Mesenchymal stem cell (in vitro differentiated cells and primary cell): ENCODE measurements around the gene DHX58.

Experiments
- DNase-seq: peaks from one replicate; pipeline ENCODE4 v3.0.0-alpha.2; 2013
- H2AFZ ChIP-seq: one replicate; pipeline ENCODE4 v1.6.1; 2013; ENCODE audit warnings: low read depth, mild to moderate bottlenecking, control low read depth, inconsistent platforms, low read length, moderate library complexity
- H2AK5ac ChIP-seq: 2 replicates; pipeline ENCODE4 v1.6.1; 2013; ENCODE audit warnings: low read length, moderate library complexity, mild to moderate bottlenecking, inconsistent platforms; ENCODE audit not compliant: severe bottlenecking
- H2BK120ac ChIP-seq: one replicate; pipeline ENCODE4 v1.6.1; 2013; ENCODE audit warnings: low read depth, mild to moderate bottlenecking, inconsistent platforms, low read length, moderate library complexity
- H2BK12ac ChIP-seq, 2 experiments: one replicate each; pipeline ENCODE4 v1.6.1; 2013; ENCODE audit warnings: inconsistent platforms in 2 of 2, low read length in 2 of 2, mild to moderate bottlenecking in 2 of 2, moderate library complexity in 2 of 2, control low read depth in 1 of 2
- H2BK15ac ChIP-seq: one replicate; pipeline ENCODE4 v1.6.1; 2013; ENCODE audit warnings: mild to moderate bottlenecking, low read depth, inconsistent platforms; ENCODE audit not compliant: poor library complexity, severe bottlenecking
- H2BK5ac ChIP-seq: 2 replicates; pipeline ENCODE4 v1.6.1; 2013; ENCODE audit warnings: low read depth, mild to moderate bottlenecking, low read length, control low read depth, inconsistent platforms; ENCODE audit not compliant: poor library complexity, severe bottlenecking
- H3K14ac ChIP-seq, 2 experiments: one replicate each; pipeline ENCODE4 v1.6.1; 2013; ENCODE audit warnings: inconsistent platforms in 2 of 2, low read length in 2 of 2, control low read depth in 1 of 2, mild to moderate bottlenecking in 1 of 2, moderate library complexity in 1 of 2
- H3K18ac ChIP-seq, 2 experiments: one replicate each; pipeline ENCODE4 v1.6.1; 2013; ENCODE audit warnings: inconsistent platforms in 2 of 2, low read length in 2 of 2, control low read depth in 1 of 2, low read depth in 1 of 2, mild to moderate bottlenecking in 1 of 2
- H3K23ac ChIP-seq, 2 experiments: one replicate each; pipeline ENCODE4 v1.6.1; 2013; ENCODE audit warnings: inconsistent platforms in 2 of 2, low read length in 2 of 2, mild to moderate bottlenecking in 2 of 2, moderate library complexity in 2 of 2, control low read depth in 1 of 2
- H3K27ac ChIP-seq: 2 replicates; pipeline ENCODE4 v1.5.1; 2013; ENCODE audit warnings: mild to moderate bottlenecking, moderate library complexity, low read length, control low read depth, inconsistent platforms; ENCODE audit not compliant: poor library complexity, severe bottlenecking
- H3K27me3 ChIP-seq, 2 experiments: 2 replicates each; pipeline versions ENCODE4 v1.6.1 to v1.7.0; 2013; ENCODE audit warnings: low read length in 2 of 2, mild to moderate bottlenecking in 2 of 2, moderate library complexity in 2 of 2, control low read depth in 1 of 2, inconsistent platforms in 1 of 2; ENCODE audit not compliant: control insufficient read depth in 1 of 2, insufficient read depth in 1 of 2
- H3K36me3 ChIP-seq, 2 experiments: 2 replicates each; pipeline versions ENCODE4 v1.6.1 to v1.7.0; 2013; ENCODE audit warnings: low read length in 2 of 2, control low read depth in 1 of 2, inconsistent platforms in 1 of 2, low read depth in 1 of 2, mild to moderate bottlenecking in 1 of 2; ENCODE audit not compliant: insufficient read depth in 2 of 2, control insufficient read depth in 1 of 2
- H3K4ac ChIP-seq, 2 experiments: one replicate each; pipeline ENCODE4 v1.6.1; 2013; ENCODE audit warnings: inconsistent platforms in 2 of 2, low read length in 2 of 2, mild to moderate bottlenecking in 2 of 2, moderate library complexity in 2 of 2, control low read depth in 1 of 2, low read depth in 1 of 2
- H3K4me1 ChIP-seq: 2 replicates; pipeline ENCODE4 v1.6.1; 2013; ENCODE audit warnings: low read depth, low read length, control low read depth; ENCODE audit not compliant: control insufficient read depth, insufficient read depth
- H3K4me2 ChIP-seq: 2 replicates; pipeline ENCODE4 v1.6.1; 2013; ENCODE audit warnings: low read length, mild to moderate bottlenecking, inconsistent platforms; ENCODE audit not compliant: poor library complexity, severe bottlenecking
- H3K4me3 ChIP-seq, 2 experiments: 2 replicates each; pipeline versions ENCODE4 v1.5.1 to v1.7.0; 2013; ENCODE audit warnings: low read length in 2 of 2, mild to moderate bottlenecking in 2 of 2, control low read depth in 1 of 2, low read depth in 1 of 2; ENCODE audit not compliant: insufficient read depth in 1 of 2
- H3K79me1 ChIP-seq: replicated peaks from 2 replicates; pipeline ENCODE4 v1.6.1; 2013; ENCODE audit warnings: mild to moderate bottlenecking, control low read depth, low read length, inconsistent platforms; ENCODE audit not compliant: poor library complexity, severe bottlenecking
- H3K9ac ChIP-seq: 2 replicates; pipeline ENCODE4 v1.7.0; 2013; ENCODE audit warnings: mild to moderate bottlenecking, low read length, moderate library complexity
- H3K9me3 ChIP-seq: 2 replicates; pipeline ENCODE4 v1.7.0; 2013; ENCODE audit warnings: mild to moderate bottlenecking, low read length; ENCODE audit not compliant: control insufficient read depth
- H4K8ac ChIP-seq: one replicate; pipeline ENCODE4 v1.6.1; 2013; ENCODE audit warnings: inconsistent platforms, mild to moderate bottlenecking, low read length, moderate library complexity
- H4K91ac ChIP-seq: one replicate; pipeline ENCODE4 v1.6.1; 2013; ENCODE audit warnings: mild to moderate bottlenecking, low read length, inconsistent platforms
- WGBS: methylation state at CpG from one replicate; pipeline ENCODE4 v1.1.7; 2013; ENCODE audit warnings: mixed read lengths; 5-methylcytosine and 5-hydroxymethylcytosine counted together

DHX58 gene

GRCh38 chr17:42119301-42119700 is 6.8 kb upstream of the DHX58 start:
- no peak overlapping the region for H2AK5ac ChIP-seq
- H3K27ac ChIP-seq = no peak overlapping the region
- no peak overlapping the region for H3K14ac ChIP-seq
- H3K27me3 ChIP-seq = no peaks in the 10 kb centered on the region
- no peak overlapping the region for H2AFZ ChIP-seq
- no peak overlapping the region for H3K23ac ChIP-seq
- H3K4me3 ChIP-seq = no peak overlapping the region
- no peak for DNase-seq
- H3K9ac ChIP-seq = no peak overlapping the region
- no peak overlapping the region for H4K91ac ChIP-seq
- H3K36me3 ChIP-seq = peaks cover 40 to 66% of the 10 kb centered on the region in 2 experiments
- peaks cover 8% of the 10 kb centered on the region for H3K4me1 ChIP-seq
- no peak overlapping the region for H2BK15ac ChIP-seq
- no peak overlapping the region for H2BK5ac ChIP-seq
- no peak overlapping the region for H2BK120ac ChIP-seq
- no peaks in the 10 kb centered on the region for H3K9me3 ChIP-seq
- 96% methylated on average over 18 of the region's 18 CpGs for WGBS
- H2BK12ac ChIP-seq = no peak overlapping the region
- no peak overlapping the region for H4K8ac ChIP-seq
- H3K4me2 ChIP-seq = no peak overlapping the region
- no peak overlapping the region for H3K4ac ChIP-seq
- H3K79me1 ChIP-seq = peaks cover 9% of the 10 kb centered on the region
- no peak overlapping the region for H3K18ac ChIP-seq

GRCh38 chr17:42118545-42118944 is 6.0 kb upstream of the DHX58 start:
- H4K8ac ChIP-seq = no peak overlapping the region
- no peak overlapping the region for H2AK5ac ChIP-seq
- no peak overlapping the region for H2BK120ac ChIP-seq
- H3K9ac ChIP-seq = no peak overlapping the region
- H3K4me3 ChIP-seq = no peak overlapping the region
- H3K4ac ChIP-seq = no peak overlapping the region
- H3K23ac ChIP-seq = no peak overlapping the region
- H3K4me1 ChIP-seq = peaks cover 8% of the 10 kb centered on the region
- peak; percentile 37 for DNase-seq
- no peak overlapping the region for H3K18ac ChIP-seq
- H3K36me3 ChIP-seq = peaks cover 42 to 72% of the 10 kb centered on the region in 2 experiments
- H3K14ac ChIP-seq = no peak overlapping the region
- H4K91ac ChIP-seq = no peak overlapping the region
- no peak overlapping the region for H2BK5ac ChIP-seq
- H2BK15ac ChIP-seq = no peak overlapping the region
- peaks cover 9% of the 10 kb centered on the region for H3K79me1 ChIP-seq
- no peak overlapping the region for H3K27ac ChIP-seq
- no peaks in the 10 kb centered on the region for H3K27me3 ChIP-seq
- H3K4me2 ChIP-seq = no peak overlapping the region
- WGBS = 100% methylated on average over 2 of the region's 2 CpGs
- H3K9me3 ChIP-seq = no peaks in the 10 kb centered on the region
- no peak overlapping the region for H2AFZ ChIP-seq
- no peak overlapping the region for H2BK12ac ChIP-seq

GRCh38 chr17:42118126-42118510 is 5.6 kb upstream of the DHX58 start:
- Histone ChIP-seq H3K4me2 (no peak overlapping the region), H2BK5ac (no peak overlapping the region), H3K18ac (no peak overlapping the region), H3K23ac (no peak overlapping the region), H2BK15ac (no peak overlapping the region), H3K27ac (no peak overlapping the region), H3K4me1 (peaks cover 8% of the 10 kb centered on the region), H3K36me3 (peaks cover 42 to 73% of the 10 kb centered on the region in 2 experiments), H2AFZ (no peak overlapping the region), H3K4ac (peak overlapping the region in 1 of 2 experiments; percentile 6), H4K91ac (no peak overlapping the region), H2AK5ac (no peak overlapping the region), H4K8ac (no peak overlapping the region), H2BK12ac (no peak overlapping the region), H3K79me1 (peaks cover 9% of the 10 kb centered on the region), H3K4me3 (no peak overlapping the region), H3K9me3 (no peaks in the 10 kb centered on the region), H3K14ac (no peak overlapping the region), H2BK120ac (no peak overlapping the region), H3K9ac (no peak overlapping the region), H3K27me3 (no peaks in the 10 kb centered on the region)
- 90% methylated on average over 4 of the region's 4 CpGs for WGBS
- no peak for DNase-seq

- Histone ChIP-seq H2BK12ac (no peak overlapping the region), H3K36me3 (peaks cover 42 to 73% of the 10 kb centered on the region in 2 experiments), H3K4me3 (no peak overlapping the region), H3K14ac (no peak overlapping the region), H4K8ac (no peak overlapping the region), H3K9me3 (no peaks in the 10 kb centered on the region), H2AFZ (no peak overlapping the region), H2BK15ac (no peak overlapping the region), H2AK5ac (no peak overlapping the region), H3K4ac (no peak overlapping the region), H3K27ac (no peak overlapping the region), H3K4me2 (no peak overlapping the region), H3K18ac (no peak overlapping the region), H2BK120ac (no peak overlapping the region), H2BK5ac (no peak overlapping the region), H3K79me1 (peaks cover 9% of the 10 kb centered on the region), H4K91ac (peak overlapping the region; percentile 11), H3K9ac (no peak overlapping the region), H3K23ac (no peak overlapping the region), H3K4me1 (peaks cover 11% of the 10 kb centered on the region), H3K27me3 (no peaks in the 10 kb centered on the region)
- no peak for DNase-seq
- WGBS = 94% methylated on average over 30 of the region's 30 CpGs
Observed at GRCh38 chr17:42117397-42118125, 5.0 kb upstream of the DHX58 start.
